Osteocyte (in vitro differentiated cells): ENCODE measurements around the gene PRDM16. TPM values are rescaled to one million over a fixed set of nuclear protein-coding genes. Genes with fewer than 3 reads are reported as not detected.

Experiments
- DNase-seq: peaks from one replicate; pipeline ENCODE4 v3.0.0; 2021; ENCODE audit warnings: mixed read lengths; ENCODE audit not compliant: unreplicated experiment; ENCODE audit errors: extremely low spot score
- H3K27ac Mint-ChIP-seq: one replicate; pipeline ENCODE4 v1.8.0; 2021; ENCODE audit warnings: mild to moderate bottlenecking, mixed read lengths; ENCODE audit not compliant: unreplicated experiment
- H3K27me3 Mint-ChIP-seq: one replicate; pipeline ENCODE4 v1.8.0; 2021; ENCODE audit warnings: mixed read lengths; ENCODE audit not compliant: unreplicated experiment
- H3K36me3 Mint-ChIP-seq: one replicate; pipeline ENCODE4 v1.8.0; 2021; ENCODE audit warnings: mixed read lengths; ENCODE audit not compliant: unreplicated experiment
- H3K4me1 Mint-ChIP-seq: one replicate; pipeline ENCODE4 v1.8.0; 2021; ENCODE audit warnings: mixed read lengths; ENCODE audit not compliant: unreplicated experiment
- H3K4me3 Mint-ChIP-seq: one replicate; pipeline ENCODE4 v1.8.0; 2021; ENCODE audit warnings: mild to moderate bottlenecking, moderate library complexity, mixed read lengths; ENCODE audit not compliant: unreplicated experiment
- H3K9me3 Mint-ChIP-seq: one replicate; pipeline ENCODE4 v1.8.0; 2021; ENCODE audit warnings: mixed read lengths; ENCODE audit not compliant: unreplicated experiment
- CTCF ChIP-seq: fragments of 200-600 bp; sonication (generic); IDR thresholded peaks from 2 replicates; pipeline ENCODE4 v1.5.0; 2021; ENCODE audit warnings: antibody characterized with exemption, mild to moderate bottlenecking, moderate library complexity
- total RNA-seq: library from RNA; stranded (reverse); gene quantifications from 2 replicates; pipeline ENCODE4 v1.2.1, GENCODE V29; 2021

Gene PRDM16
- total RNA-seq, 1 donor from 2014 or later, result 7.1 TPM

- TF ChIP-seq CTCF, result no peak
- peaks cover 4% of the 10 kb centered on the region for H3K27me3 Mint-ChIP-seq
- H3K4me1 Mint-ChIP-seq, result peaks cover 18% of the 10 kb centered on the region
- H3K4me3 Mint-ChIP-seq, result no peak overlapping the region
- H3K9me3 Mint-ChIP-seq, result no peaks in the 10 kb centered on the region
- no peak for DNase-seq
- no peak overlapping the region for H3K27ac Mint-ChIP-seq
- no peaks in the 10 kb centered on the region for H3K36me3 Mint-ChIP-seq
Measured at GRCh38 chr1:3137111-3138100, 68.4 kb downstream of the PRDM16 start.

- peaks cover 4% of the 10 kb centered on the region for H3K27me3 Mint-ChIP-seq
- no peak for DNase-seq
- H3K36me3 Mint-ChIP-seq, result no peaks in the 10 kb centered on the region
- no peak overlapping the region for H3K4me3 Mint-ChIP-seq
- no peak overlapping the region for H3K27ac Mint-ChIP-seq
- peaks cover 9% of the 10 kb centered on the region for H3K4me1 Mint-ChIP-seq
- TF ChIP-seq CTCF, result no peak
- no peaks in the 10 kb centered on the region for H3K9me3 Mint-ChIP-seq
Measured at GRCh38 chr1:3138623-3139151, 69.7 kb downstream of the PRDM16 start.

- Mint-ChIP-seq H3K4me1 (peaks cover 4% of the 10 kb centered on the region), H3K27ac (no peak overlapping the region), H3K36me3 (no peaks in the 10 kb centered on the region), H3K4me3 (no peak overlapping the region), H3K9me3 (no peaks in the 10 kb centered on the region), H3K27me3 (peaks cover 4% of the 10 kb centered on the region)
- DNase-seq, result no peak
- no peak for TF ChIP-seq CTCF
Measured at GRCh38 chr1:3139451-3139852, 70.4 kb downstream of the PRDM16 start.

GRCh38 chr1:3139871-3140361 is 70.9 kb downstream of the PRDM16 start:
- peaks cover 3% of the 10 kb centered on the region for H3K4me1 Mint-ChIP-seq

More at GRCh38 chr1:3139871-3140361, 70.9 kb downstream of the PRDM16 start:
- no peaks in the 10 kb centered on the region for H3K36me3 Mint-ChIP-seq
- no peak overlapping the region for H3K27ac Mint-ChIP-seq
- DNase-seq, result no peak
- no peak for TF ChIP-seq CTCF
- H3K27me3 Mint-ChIP-seq, result peaks cover 4% of the 10 kb centered on the region
- H3K4me3 Mint-ChIP-seq, result no peak overlapping the region
- no peaks in the 10 kb centered on the region for H3K9me3 Mint-ChIP-seq
